PFSK-1 (cell line): ENCODE results near the gene DOCK9.

Experiments
- FOXP2 ChIP-seq: optimal IDR thresholded peaks from 2 replicates; pipeline ENCODE3; 2011; ENCODE audit warnings: borderline replicate concordance, control low read depth, inconsistent platforms; ENCODE audit not compliant: insufficient read depth; ENCODE audit errors: extremely low read length, extremely low read depth
- POLR2AphosphoS5 ChIP-seq: IDR thresholded peaks from 2 replicates; pipeline ENCODE4 v1.6.1; 2012; ENCODE audit warnings: low read depth, mild to moderate bottlenecking, control low read depth, low read length, moderate library complexity
- SIN3A ChIP-seq: IDR thresholded peaks from 2 replicates; pipeline ENCODE4 v1.6.1; 2012; ENCODE audit warnings: mild to moderate bottlenecking, low read length, moderate library complexity, borderline replicate concordance; ENCODE audit not compliant: insufficient read depth
- TAF1 ChIP-seq: IDR thresholded peaks from 2 replicates; pipeline ENCODE4 v1.6.1; 2012; ENCODE audit warnings: low read length, control low read depth, borderline replicate concordance; ENCODE audit not compliant: insufficient read depth
- TF ChIP-seq, protein P1 (sequence below), 2 experiments: IDR thresholded peaks; 2 replicates each; pipeline versions ENCODE4 v1.6.1 to v1.8.0; 2011 to 2012; ENCODE audit warnings: low read depth in 2 of 2, low read length in 2 of 2, control low read depth in 1 of 2, inconsistent platforms in 1 of 2, mild to moderate bottlenecking in 1 of 2, moderate library complexity in 1 of 2; ENCODE audit not compliant: insufficient read depth in 1 of 2

Gene DOCK9

DNA sequence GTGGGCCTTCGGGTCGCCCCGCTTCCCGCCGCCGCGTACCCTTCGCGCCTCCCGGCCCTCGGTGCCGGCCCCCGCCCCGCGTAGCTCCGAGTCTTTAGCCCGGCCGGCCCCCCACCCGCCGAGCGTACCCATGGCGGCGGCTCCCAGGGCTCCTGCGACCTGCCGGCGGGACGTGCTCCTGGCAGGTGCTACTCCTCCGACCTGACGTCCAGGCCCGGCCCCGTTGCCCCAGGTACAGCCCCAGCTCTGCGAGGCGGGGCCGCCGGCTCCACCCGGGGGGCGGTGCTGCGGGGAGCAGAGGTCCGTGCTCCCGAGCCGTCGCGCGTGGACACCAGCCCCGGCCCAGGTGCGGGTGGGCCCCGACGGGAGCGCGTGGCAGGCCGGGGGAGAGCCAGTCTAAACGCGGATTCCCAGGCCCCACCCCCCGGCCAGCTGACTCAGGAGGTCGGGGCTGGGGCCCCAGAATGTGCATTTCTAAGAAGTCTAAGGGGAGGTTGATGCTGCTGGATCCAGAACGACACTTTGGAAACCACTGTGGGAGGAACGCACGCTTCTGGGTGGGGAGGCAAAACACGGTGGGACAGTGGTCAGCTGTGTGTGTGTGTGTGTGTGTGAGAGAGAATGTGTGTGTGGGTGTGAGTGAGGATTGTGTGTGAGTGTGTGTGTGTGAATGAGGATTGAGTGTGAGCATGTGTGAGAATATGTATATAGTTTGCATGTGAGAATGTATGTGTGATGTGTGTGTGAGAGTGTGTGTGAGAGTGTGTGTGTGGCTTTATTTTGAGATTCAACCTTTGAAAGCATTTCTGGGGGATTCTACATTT is 225.2 kb downstream of the DOCK9 start, which contains the start of gene SLC15A1:
Gene SLC15A1, minus strand, starts transcription at position 206 of the 824 bp plus-strand sequence. Its CDS starts 74 bp downstream, at position 132.
- TF ChIP-seq, protein P1, sequence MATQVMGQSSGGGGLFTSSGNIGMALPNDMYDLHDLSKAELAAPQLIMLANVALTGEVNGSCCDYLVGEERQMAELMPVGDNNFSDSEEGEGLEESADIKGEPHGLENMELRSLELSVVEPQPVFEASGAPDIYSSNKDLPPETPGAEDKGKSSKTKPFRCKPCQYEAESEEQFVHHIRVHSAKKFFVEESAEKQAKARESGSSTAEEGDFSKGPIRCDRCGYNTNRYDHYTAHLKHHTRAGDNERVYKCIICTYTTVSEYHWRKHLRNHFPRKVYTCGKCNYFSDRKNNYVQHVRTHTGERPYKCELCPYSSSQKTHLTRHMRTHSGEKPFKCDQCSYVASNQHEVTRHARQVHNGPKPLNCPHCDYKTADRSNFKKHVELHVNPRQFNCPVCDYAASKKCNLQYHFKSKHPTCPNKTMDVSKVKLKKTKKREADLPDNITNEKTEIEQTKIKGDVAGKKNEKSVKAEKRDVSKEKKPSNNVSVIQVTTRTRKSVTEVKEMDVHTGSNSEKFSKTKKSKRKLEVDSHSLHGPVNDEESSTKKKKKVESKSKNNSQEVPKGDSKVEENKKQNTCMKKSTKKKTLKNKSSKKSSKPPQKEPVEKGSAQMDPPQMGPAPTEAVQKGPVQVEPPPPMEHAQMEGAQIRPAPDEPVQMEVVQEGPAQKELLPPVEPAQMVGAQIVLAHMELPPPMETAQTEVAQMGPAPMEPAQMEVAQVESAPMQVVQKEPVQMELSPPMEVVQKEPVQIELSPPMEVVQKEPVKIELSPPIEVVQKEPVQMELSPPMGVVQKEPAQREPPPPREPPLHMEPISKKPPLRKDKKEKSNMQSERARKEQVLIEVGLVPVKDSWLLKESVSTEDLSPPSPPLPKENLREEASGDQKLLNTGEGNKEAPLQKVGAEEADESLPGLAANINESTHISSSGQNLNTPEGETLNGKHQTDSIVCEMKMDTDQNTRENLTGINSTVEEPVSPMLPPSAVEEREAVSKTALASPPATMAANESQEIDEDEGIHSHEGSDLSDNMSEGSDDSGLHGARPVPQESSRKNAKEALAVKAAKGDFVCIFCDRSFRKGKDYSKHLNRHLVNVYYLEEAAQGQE (IDR thresholded peaks at IDR 0.05; ENCODE audit: insufficient read depth in 1 of 2, low read depth in 2 of 2, low read length in 2 of 2), result no peak
- no peak for TF ChIP-seq SIN3A
- no peak for TF ChIP-seq TAF1
- TF ChIP-seq POLR2AphosphoS5, result no peak
- no peak for TF ChIP-seq FOXP2

DNA sequence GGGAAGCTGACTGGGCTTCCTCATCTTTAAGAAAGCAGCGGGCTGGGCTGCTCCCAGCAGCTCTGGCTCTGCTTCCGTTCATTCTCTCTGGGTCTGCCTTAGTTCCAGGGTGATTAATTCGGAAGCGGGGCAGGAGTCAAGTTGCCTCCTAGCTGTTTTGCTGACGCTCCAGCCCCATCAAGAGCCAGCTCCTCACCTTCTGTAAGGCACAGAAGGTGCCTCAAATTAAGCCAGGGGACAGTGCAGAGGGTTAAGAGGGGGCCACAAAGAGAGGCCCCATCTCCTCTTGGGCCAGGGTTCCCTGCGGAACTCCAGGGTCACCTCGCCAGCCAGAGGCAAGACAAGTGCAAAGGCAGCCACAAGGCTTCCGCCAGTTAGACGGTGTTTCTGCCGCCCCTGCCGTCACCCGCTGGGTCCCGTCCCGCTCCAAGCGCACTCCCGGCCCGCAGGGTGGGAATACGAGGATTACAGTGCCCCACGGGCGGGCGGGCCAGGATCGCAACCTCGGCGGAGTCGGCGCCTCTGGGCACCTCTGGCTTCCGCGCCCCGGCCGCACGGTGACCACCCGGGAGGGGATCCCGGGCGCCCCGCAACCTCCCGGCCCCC is 225.9 kb downstream of the DOCK9 start:
- TF ChIP-seq POLR2AphosphoS5 (no peak), FOXP2 (no peak), SIN3A (no peak), TAF1 (no peak)
- TF ChIP-seq, protein P1 (IDR thresholded peaks at IDR 0.05; ENCODE audit: insufficient read depth in 1 of 2, low read depth in 2 of 2, low read length in 2 of 2), result no peak

DNA sequence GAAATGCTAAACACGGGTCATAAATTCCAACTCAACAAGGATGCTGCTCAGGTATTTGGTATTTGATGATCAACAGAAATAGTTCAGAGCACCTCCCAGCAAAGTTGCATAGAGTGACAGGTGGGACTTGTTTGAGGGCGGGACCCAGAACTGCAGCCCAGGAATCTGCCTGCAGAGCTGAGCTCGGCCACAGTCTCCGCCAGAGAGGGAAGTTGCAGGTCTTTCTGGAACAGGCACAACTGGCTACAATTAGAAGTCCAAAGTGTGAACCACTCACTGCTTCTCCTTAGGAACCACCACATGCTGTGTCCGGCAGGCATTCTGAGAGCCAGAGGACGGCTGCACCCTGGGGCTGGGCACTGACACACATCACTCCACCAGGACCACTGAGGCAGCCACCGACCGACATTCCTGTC is 226.5 kb downstream of the DOCK9 start:
- no peak for TF ChIP-seq FOXP2
- TF ChIP-seq, protein P1 (IDR thresholded peaks at IDR 0.05; ENCODE audit: insufficient read depth in 1 of 2, low read depth in 2 of 2, low read length in 2 of 2), result no peak
- no peak for TF ChIP-seq TAF1
- TF ChIP-seq SIN3A, result no peak
- no peak for TF ChIP-seq POLR2AphosphoS5

DNA sequence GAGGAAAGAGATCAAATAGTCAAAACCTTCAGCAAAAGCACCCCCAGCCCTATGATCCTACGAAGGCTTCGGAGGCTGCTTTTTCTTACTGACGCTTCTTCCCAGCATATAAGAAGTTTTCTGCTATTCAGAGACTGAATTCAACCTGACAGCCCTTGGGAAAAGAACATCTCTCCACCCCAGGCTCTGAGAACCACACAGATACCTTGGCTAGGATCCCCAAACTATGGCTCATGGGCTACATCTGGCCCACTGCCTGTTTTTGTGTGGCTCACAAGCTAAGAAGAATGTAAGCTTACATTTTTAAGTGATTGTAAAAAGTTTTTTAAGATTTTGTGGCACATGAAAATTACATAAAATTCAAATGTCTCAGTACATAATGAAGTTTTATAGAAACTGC is 228.4 kb downstream of the DOCK9 start:
- TF ChIP-seq FOXP2 (no peak), TAF1 (no peak), SIN3A (no peak), POLR2AphosphoS5 (no peak)
- TF ChIP-seq, protein P1 (IDR thresholded peaks at IDR 0.05; ENCODE audit: insufficient read depth in 1 of 2, low read depth in 2 of 2, low read length in 2 of 2), result no peak
